ENCODE data around the gene ACVR1C.

DNA sequence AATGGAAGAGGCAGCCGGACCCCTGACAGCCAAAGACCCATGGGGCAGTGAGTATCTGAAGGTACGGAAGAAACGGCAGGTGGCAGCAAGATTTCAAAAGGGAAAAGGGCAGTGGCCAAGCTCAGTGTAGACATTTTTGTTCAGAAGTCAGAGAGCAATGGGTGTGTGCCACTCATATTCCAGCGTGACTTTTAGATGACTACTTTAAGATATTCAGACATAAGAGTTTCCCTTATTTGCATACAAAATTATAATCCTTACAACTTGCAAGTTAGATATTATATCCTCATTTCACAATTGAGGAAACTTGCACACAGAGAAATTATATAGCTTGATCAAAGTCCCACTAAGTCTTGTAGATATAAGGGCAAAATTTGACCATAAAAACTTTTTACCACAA is 124.0 kb downstream of the ACVR1C start:
- TF ChIP-seq, protein P1, sequence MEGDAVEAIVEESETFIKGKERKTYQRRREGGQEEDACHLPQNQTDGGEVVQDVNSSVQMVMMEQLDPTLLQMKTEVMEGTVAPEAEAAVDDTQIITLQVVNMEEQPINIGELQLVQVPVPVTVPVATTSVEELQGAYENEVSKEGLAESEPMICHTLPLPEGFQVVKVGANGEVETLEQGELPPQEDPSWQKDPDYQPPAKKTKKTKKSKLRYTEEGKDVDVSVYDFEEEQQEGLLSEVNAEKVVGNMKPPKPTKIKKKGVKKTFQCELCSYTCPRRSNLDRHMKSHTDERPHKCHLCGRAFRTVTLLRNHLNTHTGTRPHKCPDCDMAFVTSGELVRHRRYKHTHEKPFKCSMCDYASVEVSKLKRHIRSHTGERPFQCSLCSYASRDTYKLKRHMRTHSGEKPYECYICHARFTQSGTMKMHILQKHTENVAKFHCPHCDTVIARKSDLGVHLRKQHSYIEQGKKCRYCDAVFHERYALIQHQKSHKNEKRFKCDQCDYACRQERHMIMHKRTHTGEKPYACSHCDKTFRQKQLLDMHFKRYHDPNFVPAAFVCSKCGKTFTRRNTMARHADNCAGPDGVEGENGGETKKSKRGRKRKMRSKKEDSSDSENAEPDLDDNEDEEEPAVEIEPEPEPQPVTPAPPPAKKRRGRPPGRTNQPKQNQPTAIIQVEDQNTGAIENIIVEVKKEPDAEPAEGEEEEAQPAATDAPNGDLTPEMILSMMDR (IDR thresholded peaks at IDR 0.05): no peak
- TF ChIP-seq POLR2A (IDR thresholded peaks at IDR 0.05): no peak

Measured in esophagus squamous epithelium (tissue), 4 donors.